ENCODE measurements around the gene HEATR9. TPM values are rescaled to one million over a fixed set of nuclear protein-coding genes. Genes with fewer than 3 reads are reported as not detected.

HEATR9 gene
- polyA plus RNA-seq, 1 of the 3 experiments (the other 2 are of a cell fraction), result not detected

- DNase-seq, result no peak
- Histone ChIP-seq H3K27ac (ENCODE audit: low read depth in 2 of 2, low read length in 1 of 2) (no peak overlapping the region), H3K79me2 (ENCODE audit: insufficient read depth) (no peaks in the 10 kb centered on the region), H3K9me3 (no peaks in the 10 kb centered on the region), H3K9ac (no peak overlapping the region), H3K9me2 (no peaks in the 10 kb centered on the region), H3F3A (replicated peaks; ENCODE audit: insufficient read depth) (no peaks in the 10 kb centered on the region), H3K4me1 (ENCODE audit: control insufficient read depth in 1 of 2, insufficient read depth in 2 of 2, low read depth in 1 of 2, low read length in 1 of 2) (no peaks in the 10 kb centered on the region), H3K27me3 (ENCODE audit: insufficient read depth) (no peaks in the 10 kb centered on the region), H2AFZ (ENCODE audit: low read depth) (no peak overlapping the region), H3K4me3 (ENCODE audit: low read depth in 2 of 2, low read length in 1 of 2) (no peak overlapping the region), H3K36me3 (replicated peaks in 1 of 2; ENCODE audit: control insufficient read depth in 1 of 2, insufficient read depth in 2 of 2, low read length in 1 of 2) (no peaks in the 10 kb centered on the region), H3K4me2 (no peak overlapping the region), H4K20me1 (ENCODE audit: insufficient read depth) (no peaks in the 10 kb centered on the region)
- CTCF ChIA-PET, result interaction anchor here (0.7 to 1.2 kb wide), 3 partner anchors 23 to 611 kb away, joined by 3 to 4 read pairs (median 3); no protein-coding TSS in a partner anchor
- POLR2A ChIA-PET, result no interaction called here
- no peak for TF ChIP-seq USF1 (IDR thresholded peaks at IDR 0.05; ENCODE audit: borderline replicate concordance, low read depth)
- TF ChIP-seq SIN3A (IDR thresholded peaks at IDR 0.05; ENCODE audit: borderline replicate concordance, low read depth, low read length), result no peak
- TF ChIP-seq IRF3 (IDR thresholded peaks at IDR 0.05; ENCODE audit: low read depth, low read length), result no peak
- TF ChIP-seq RCOR1 (IDR thresholded peaks at IDR 0.05; ENCODE audit: low read length), result no peak
- 85% methylated on average over 12 of the region's 12 CpGs for WGBS (ENCODE audit: low lambda C conversion rate)
Observed at GRCh38 chr17:35872196-35872980, 3.7 kb upstream of the HEATR9 start.

GRCh38 chr17:35870906-35871819 lies 2.5 kb upstream of the HEATR9 start:
- Histone ChIP-seq H3K9ac (no peak overlapping the region), H2AFZ (ENCODE audit: low read depth) (no peak overlapping the region), H3K27ac (ENCODE audit: low read depth in 2 of 2, low read length in 1 of 2) (no peak overlapping the region), H4K20me1 (ENCODE audit: insufficient read depth) (no peaks in the 10 kb centered on the region), H3K27me3 (ENCODE audit: insufficient read depth) (no peaks in the 10 kb centered on the region), H3K36me3 (replicated peaks in 1 of 2; ENCODE audit: control insufficient read depth in 1 of 2, insufficient read depth in 2 of 2, low read length in 1 of 2) (no peaks in the 10 kb centered on the region), H3K4me2 (no peak overlapping the region), H3K4me3 (ENCODE audit: low read depth in 2 of 2, low read length in 1 of 2) (no peak overlapping the region), H3K9me3 (no peaks in the 10 kb centered on the region), H3K79me2 (ENCODE audit: insufficient read depth) (no peaks in the 10 kb centered on the region), H3K4me1 (ENCODE audit: control insufficient read depth in 1 of 2, insufficient read depth in 2 of 2, low read depth in 1 of 2, low read length in 1 of 2) (peaks cover 0 to 3% of the 10 kb centered on the region in 2 experiments; a peak in 1 of 4 replicates), H3K9me2 (no peaks in the 10 kb centered on the region), H3F3A (replicated peaks; ENCODE audit: insufficient read depth) (no peaks in the 10 kb centered on the region)
- 70% methylated on average over 8 of the region's 8 CpGs for WGBS (ENCODE audit: low lambda C conversion rate)
- ChIA-PET CTCF (interaction anchor here (0.9 to 1.2 kb wide), 2 partner anchors 124 to 612 kb away, joined by 3 read pairs; no protein-coding TSS in a partner anchor), POLR2A (no interaction called here)
- TF ChIP-seq FOSL2 (IDR thresholded peaks at IDR 0.05; ENCODE audit: borderline replicate concordance, low read depth), result no peak
- no peak for TF ChIP-seq JUND (IDR thresholded peaks at IDR 0.05)
- TF ChIP-seq GABPA (IDR thresholded peaks at IDR 0.05; ENCODE audit: low read depth), result no peak
- no peak for TF ChIP-seq EZH2phosphoT487 (IDR thresholded peaks at IDR 0.05; ENCODE audit: borderline replicate concordance, low read depth)
- TF ChIP-seq POLR2AphosphoS5 (IDR thresholded peaks at IDR 0.05; ENCODE audit: low read depth, low read length), result no peak
- DNase-seq, result no peak
